GM12892 (cell line): ENCODE measurements around the gene DNAH1.

Source experiments
- POLR2A ChIP-seq: IDR thresholded peaks from 2 replicates; pipeline ENCODE4 v1.6.1; 2011; ENCODE audit warnings: low read depth, low read length, control low read depth
- POLR2AphosphoS5 ChIP-seq: IDR thresholded peaks from 2 replicates; pipeline ENCODE4 v1.6.1; 2011; ENCODE audit warnings: low read depth, low read length, control low read depth
- TAF1 ChIP-seq: IDR thresholded peaks from 2 replicates; pipeline ENCODE4 v1.6.1; 2011; ENCODE audit warnings: low read depth, mild to moderate bottlenecking, control low read depth, low read length, borderline replicate concordance

GRCh38 chr3:52408466-52408865 lies 92.3 kb downstream of the DNAH1 start:
- TF ChIP-seq POLR2A (no peak), POLR2AphosphoS5 (no peak), TAF1 (no peak)
